A549 treated with Mapracorat at 1 μM for 4 hours (cell line): ENCODE measurements around the gene P2RY12. TPM values are rescaled to one million over a fixed set of nuclear protein-coding genes. Genes with fewer than 3 reads are reported as not detected.

Experiments
- total RNA-seq: library from RNA; stranded (reverse); fragments of 200-300 nt; extraction: Qiagen RNA extraction; gene quantifications from 5 replicates; pipeline ENCODE4 v1.2.3, GENCODE V29; 2022

P2RY12 gene
- total RNA-seq: not detected in 5 replicates

GRCh38 chr3:151384741-151385174 is at the start of gene P2RY12:
P2RY12 (minus strand) TSS chr3:151384753; CDS start chr3:151338845, 45,908 bp downstream.

GRCh38 chr3:151329363-151329762 is 55.2 kb downstream of the P2RY12 start, which contains the start of gene P2RY13:
P2RY13 (minus strand) TSS chr3:151329549; CDS start chr3:151329528, 21 bp downstream.

GRCh38 chr3:151316267-151316991 is 68.1 kb downstream of the P2RY12 start, which contains the start of gene GPR87:
GPR87 (minus strand) TSS chr3:151316820; CDS start chr3:151300100, 16,720 bp downstream.

Other genes starting within 250 kb of the P2RY12 start
- gene GPR171, start 181.5 kb downstream of the P2RY12 start, total RNA-seq: not detected in 5 replicates
- gene P2RY14, start 106.2 kb downstream of the P2RY12 start, total RNA-seq: not detected in 5 replicates
- gene GPR87, start 67.9 kb downstream of the P2RY12 start, total RNA-seq: 2.1 to 2.6 TPM (median 2.3 TPM) in 5 replicates
- not detected in 5 replicates for gene P2RY13, start 55.2 kb downstream of the P2RY12 start, total RNA-seq
- gene IGSF10, start 76.3 kb upstream of the P2RY12 start, total RNA-seq: 0.28 to 0.57 TPM (median 0.35 TPM) in 5 replicates